ENCODE results near the gene ZNF496. TPM values are rescaled to one million over a fixed set of nuclear protein-coding genes. Genes with fewer than 3 reads are reported as not detected.

The ZNF496 gene
- total RNA-seq, 2 experiments from 2014 or later: 15.8 to 19.9 TPM

- POLR2A ChIA-PET: no interaction called here
- ATAC-seq (ENCODE audit: poor library complexity): no peak
Observed at GRCh38 chr1:247360991-247361731, 29.5 kb upstream of the ZNF496 start.

GRCh38 chr1:247360116-247360898 is 28.6 kb upstream of the ZNF496 start:
- H3K27me3 ChIP-seq (ENCODE audit: control insufficient read depth in 1 of 2, insufficient read depth in 2 of 2, low read length in 2 of 2): peaks cover 11 to 17% of the 10 kb centered on the region in 2 experiments

More at GRCh38 chr1:247360991-247361731, 29.5 kb upstream of the ZNF496 start:
- H3K27ac Mint-ChIP-seq: no peak overlapping the region
- Histone ChIP-seq H3K4me1 (ENCODE audit: insufficient read depth, low read length) (peaks cover 4% of the 10 kb centered on the region), H3K27me3 (ENCODE audit: control insufficient read depth in 1 of 2, insufficient read depth in 2 of 2, low read length in 2 of 2) (peaks cover 11 to 17% of the 10 kb centered on the region in 2 experiments), H3K4me3 (ENCODE audit: low read length) (no peak overlapping the region), H3K9me3 (ENCODE audit: control insufficient read depth in 1 of 2, insufficient read depth in 1 of 2, low read length in 2 of 2) (peaks cover 0 to 2% of the 10 kb centered on the region in 2 experiments), H3K36me3 (ENCODE audit: insufficient read depth, low read length) (no peaks in the 10 kb centered on the region), H3K27ac (ENCODE audit: low read depth in 1 of 2, low read length in 2 of 2) (no peak overlapping the region)
- no peaks in the 10 kb centered on the region for H3K9me3 Mint-ChIP-seq
- no peaks in the 10 kb centered on the region for H3K36me3 Mint-ChIP-seq (ENCODE audit: low read depth)
- intact Hi-C loops (cut with DNase I, micrococcal nuclease): no loop called here
- H3K27me3 Mint-ChIP-seq: peaks cover 64% of the 10 kb centered on the region
- TF ChIP-seq CTCF (IDR thresholded peaks at IDR 0.05): no peak
- CTCF ChIA-PET: interaction anchor here (1.0 kb wide), 1 partner anchor 12 kb away, joined by 4 read pairs; no protein-coding TSS in a partner anchor
- DNase-seq: no peak
- H3K4me3 Mint-ChIP-seq: no peak overlapping the region
- H3K4me1 Mint-ChIP-seq (ENCODE audit: low read depth): peaks cover 6% of the 10 kb centered on the region

GRCh38 chr1:247359559-247359958 is 27.9 kb upstream of the ZNF496 start:
- H3K27ac Mint-ChIP-seq: no peak overlapping the region
- TF ChIP-seq CTCF (IDR thresholded peaks at IDR 0.05): no peak
- H3K4me3 ChIP-seq (ENCODE audit: low read length): no peak overlapping the region
- no peak overlapping the region for H3K4me3 Mint-ChIP-seq
- no peaks in the 10 kb centered on the region for H3K36me3 Mint-ChIP-seq (ENCODE audit: low read depth)
- H3K36me3 ChIP-seq (ENCODE audit: insufficient read depth, low read length): no peaks in the 10 kb centered on the region
- ATAC-seq (ENCODE audit: poor library complexity): no peak
- no peak overlapping the region for H3K27ac ChIP-seq (ENCODE audit: low read depth in 1 of 2, low read length in 2 of 2)
- H3K27me3 ChIP-seq (ENCODE audit: control insufficient read depth in 1 of 2, insufficient read depth in 2 of 2, low read length in 2 of 2): peaks cover 11 to 17% of the 10 kb centered on the region in 2 experiments
- DNase-seq: no peak
- ChIA-PET CTCF (no interaction called here), POLR2A (no interaction called here)
- H3K9me3 ChIP-seq (ENCODE audit: control insufficient read depth in 1 of 2, insufficient read depth in 1 of 2, low read length in 2 of 2): no peaks in the 10 kb centered on the region
- intact Hi-C loops (cut with DNase I, micrococcal nuclease): no loop called here
- H3K4me1 Mint-ChIP-seq (ENCODE audit: low read depth): peaks cover 6% of the 10 kb centered on the region
- peaks cover 54% of the 10 kb centered on the region for H3K27me3 Mint-ChIP-seq
- peaks cover 4% of the 10 kb centered on the region for H3K4me1 ChIP-seq (ENCODE audit: insufficient read depth, low read length)
- no peaks in the 10 kb centered on the region for H3K9me3 Mint-ChIP-seq

More at GRCh38 chr1:247360116-247360898, 28.6 kb upstream of the ZNF496 start:
- Histone ChIP-seq H3K27ac (ENCODE audit: low read depth in 1 of 2, low read length in 2 of 2) (no peak overlapping the region), H3K4me3 (ENCODE audit: low read length) (no peak overlapping the region), H3K9me3 (ENCODE audit: control insufficient read depth in 1 of 2, insufficient read depth in 1 of 2, low read length in 2 of 2) (no peaks in the 10 kb centered on the region), H3K36me3 (ENCODE audit: insufficient read depth, low read length) (no peaks in the 10 kb centered on the region), H3K4me1 (ENCODE audit: insufficient read depth, low read length) (peaks cover 4% of the 10 kb centered on the region)
- no peak overlapping the region for H3K27ac Mint-ChIP-seq
- peak in 2 of 14 experiments; percentile 18 to 26 for DNase-seq
- CTCF ChIA-PET: no interaction called here
- H3K4me1 Mint-ChIP-seq (ENCODE audit: low read depth): peaks cover 6% of the 10 kb centered on the region
- intact Hi-C loops (cut with DNase I, micrococcal nuclease): no loop called here
- no peaks in the 10 kb centered on the region for H3K36me3 Mint-ChIP-seq (ENCODE audit: low read depth)
- H3K27me3 Mint-ChIP-seq: peaks cover 59% of the 10 kb centered on the region
- POLR2A ChIA-PET: no interaction called here
- TF ChIP-seq CTCF (IDR thresholded peaks at IDR 0.05): no peak
- H3K4me3 Mint-ChIP-seq: no peak overlapping the region
- no peak for ATAC-seq (ENCODE audit: poor library complexity)
- no peaks in the 10 kb centered on the region for H3K9me3 Mint-ChIP-seq

Measured in CD4-positive, alpha-beta T cell (primary cell).